ENCODE results near the gene LSM11.

DNA sequence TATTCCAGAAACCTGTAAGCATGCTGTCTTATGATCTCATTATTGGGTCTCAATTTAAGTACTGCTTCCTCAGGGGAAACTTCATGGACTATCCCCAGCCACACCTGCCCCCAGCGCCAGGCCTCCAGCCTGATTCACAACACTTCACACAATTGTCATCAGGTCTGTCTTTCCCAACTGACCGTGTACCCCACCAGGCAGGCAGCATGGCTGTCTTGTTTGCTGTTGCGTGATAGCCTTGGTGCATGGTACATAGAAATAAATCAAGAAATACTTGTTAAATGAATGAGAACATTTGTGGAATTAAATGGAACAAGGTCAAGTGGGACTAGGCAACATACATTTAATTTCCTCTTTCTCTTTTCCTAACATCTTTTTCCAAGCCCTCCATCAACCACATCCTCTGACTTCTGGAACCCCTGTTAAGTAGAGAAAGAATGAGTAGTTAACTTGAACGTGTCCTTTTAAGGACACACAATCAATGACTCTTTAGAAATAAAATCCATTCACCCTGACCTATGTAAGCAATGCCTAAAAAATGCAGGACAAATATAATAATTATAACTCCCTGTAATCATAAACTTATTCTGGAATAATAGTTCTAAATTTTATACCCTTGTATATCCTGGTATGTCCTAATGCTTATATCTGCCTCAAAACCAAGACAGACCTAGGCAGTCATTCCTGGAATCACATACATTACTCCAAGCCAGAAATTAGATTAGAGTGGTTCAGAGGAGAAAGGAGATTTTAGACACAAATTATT lies 29.5 kb upstream of the LSM11 start:
- TF ChIP-seq CTCF (IDR thresholded peaks at IDR 0.05) = no peak
- TF ChIP-seq, protein P1, sequence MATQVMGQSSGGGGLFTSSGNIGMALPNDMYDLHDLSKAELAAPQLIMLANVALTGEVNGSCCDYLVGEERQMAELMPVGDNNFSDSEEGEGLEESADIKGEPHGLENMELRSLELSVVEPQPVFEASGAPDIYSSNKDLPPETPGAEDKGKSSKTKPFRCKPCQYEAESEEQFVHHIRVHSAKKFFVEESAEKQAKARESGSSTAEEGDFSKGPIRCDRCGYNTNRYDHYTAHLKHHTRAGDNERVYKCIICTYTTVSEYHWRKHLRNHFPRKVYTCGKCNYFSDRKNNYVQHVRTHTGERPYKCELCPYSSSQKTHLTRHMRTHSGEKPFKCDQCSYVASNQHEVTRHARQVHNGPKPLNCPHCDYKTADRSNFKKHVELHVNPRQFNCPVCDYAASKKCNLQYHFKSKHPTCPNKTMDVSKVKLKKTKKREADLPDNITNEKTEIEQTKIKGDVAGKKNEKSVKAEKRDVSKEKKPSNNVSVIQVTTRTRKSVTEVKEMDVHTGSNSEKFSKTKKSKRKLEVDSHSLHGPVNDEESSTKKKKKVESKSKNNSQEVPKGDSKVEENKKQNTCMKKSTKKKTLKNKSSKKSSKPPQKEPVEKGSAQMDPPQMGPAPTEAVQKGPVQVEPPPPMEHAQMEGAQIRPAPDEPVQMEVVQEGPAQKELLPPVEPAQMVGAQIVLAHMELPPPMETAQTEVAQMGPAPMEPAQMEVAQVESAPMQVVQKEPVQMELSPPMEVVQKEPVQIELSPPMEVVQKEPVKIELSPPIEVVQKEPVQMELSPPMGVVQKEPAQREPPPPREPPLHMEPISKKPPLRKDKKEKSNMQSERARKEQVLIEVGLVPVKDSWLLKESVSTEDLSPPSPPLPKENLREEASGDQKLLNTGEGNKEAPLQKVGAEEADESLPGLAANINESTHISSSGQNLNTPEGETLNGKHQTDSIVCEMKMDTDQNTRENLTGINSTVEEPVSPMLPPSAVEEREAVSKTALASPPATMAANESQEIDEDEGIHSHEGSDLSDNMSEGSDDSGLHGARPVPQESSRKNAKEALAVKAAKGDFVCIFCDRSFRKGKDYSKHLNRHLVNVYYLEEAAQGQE (IDR thresholded peaks at IDR 0.05; ENCODE audit: insufficient read depth in 1 of 2, low read depth in 2 of 2, low read length in 1 of 2) = no peak
- no peak for TF ChIP-seq POLR2AphosphoS5 (IDR thresholded peaks at IDR 0.05; ENCODE audit: low read depth, low read length)
- no peak for TF ChIP-seq SIN3A (IDR thresholded peaks at IDR 0.05; ENCODE audit: borderline replicate concordance, insufficient read depth, low read depth, low read length)

Measured in Panc1 (cell line).